Measurements from ENCODE around the gene PPARGC1A.

DNA sequence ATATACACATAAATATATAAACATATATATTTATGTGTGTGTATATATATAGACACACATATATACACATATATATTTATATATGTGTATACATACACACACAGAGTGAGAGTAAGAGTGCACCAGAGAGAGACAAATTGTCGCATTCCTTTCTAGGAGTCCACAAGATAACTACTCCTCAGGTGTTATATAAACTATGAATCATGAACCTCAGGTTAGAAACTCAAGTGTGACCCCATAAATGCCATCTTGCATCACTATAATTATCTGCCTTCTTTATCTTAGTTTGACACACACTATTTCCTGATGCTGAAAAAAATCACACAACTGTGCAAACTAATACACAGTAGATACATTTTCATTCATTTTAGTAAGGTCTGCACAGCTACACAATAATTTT lies 135.2 kb downstream of the PPARGC1A start:
- no peak for TF ChIP-seq EZH2 (IDR thresholded peaks at IDR 0.05; ENCODE audit: insufficient read depth, low read length)
- TF ChIP-seq, protein P1, sequence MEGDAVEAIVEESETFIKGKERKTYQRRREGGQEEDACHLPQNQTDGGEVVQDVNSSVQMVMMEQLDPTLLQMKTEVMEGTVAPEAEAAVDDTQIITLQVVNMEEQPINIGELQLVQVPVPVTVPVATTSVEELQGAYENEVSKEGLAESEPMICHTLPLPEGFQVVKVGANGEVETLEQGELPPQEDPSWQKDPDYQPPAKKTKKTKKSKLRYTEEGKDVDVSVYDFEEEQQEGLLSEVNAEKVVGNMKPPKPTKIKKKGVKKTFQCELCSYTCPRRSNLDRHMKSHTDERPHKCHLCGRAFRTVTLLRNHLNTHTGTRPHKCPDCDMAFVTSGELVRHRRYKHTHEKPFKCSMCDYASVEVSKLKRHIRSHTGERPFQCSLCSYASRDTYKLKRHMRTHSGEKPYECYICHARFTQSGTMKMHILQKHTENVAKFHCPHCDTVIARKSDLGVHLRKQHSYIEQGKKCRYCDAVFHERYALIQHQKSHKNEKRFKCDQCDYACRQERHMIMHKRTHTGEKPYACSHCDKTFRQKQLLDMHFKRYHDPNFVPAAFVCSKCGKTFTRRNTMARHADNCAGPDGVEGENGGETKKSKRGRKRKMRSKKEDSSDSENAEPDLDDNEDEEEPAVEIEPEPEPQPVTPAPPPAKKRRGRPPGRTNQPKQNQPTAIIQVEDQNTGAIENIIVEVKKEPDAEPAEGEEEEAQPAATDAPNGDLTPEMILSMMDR (IDR thresholded peaks at IDR 0.05; ENCODE audit: insufficient read depth, low read depth, low read length), result no peak
